ENCODE results near the gene SIGLEC9.

The SIGLEC9 gene

GRCh38 chr19:51089786-51090185 is 34.9 kb upstream of the SIGLEC9 start:
- no peaks in the 10 kb centered on the region for H3K9me2 ChIP-seq (replicated peaks; ENCODE audit: low read depth, low read length)
- H3K4me3 ChIP-seq (ENCODE audit: low read length, poor library complexity, severe bottlenecking): no peak overlapping the region
- H4K20me1 ChIP-seq (ENCODE audit: insufficient read depth, low read length, poor library complexity, severe bottlenecking): no peaks in the 10 kb centered on the region
- H3F3A ChIP-seq (ENCODE audit: low read depth): no peaks in the 10 kb centered on the region
- TF ChIP-seq EZH2phosphoT487 (IDR thresholded peaks at IDR 0.05; ENCODE audit: borderline replicate concordance) (no peak), CTCF (conservative IDR thresholded peaks at IDR 0.05; ENCODE audit: low read length) (no peak)
- H3K9ac ChIP-seq (ENCODE audit: low read depth, low read length, poor library complexity, severe bottlenecking): no peak overlapping the region
- H3K79me2 ChIP-seq (ENCODE audit: insufficient read depth, low read length): no peaks in the 10 kb centered on the region
- no peaks in the 10 kb centered on the region for H3K4me1 ChIP-seq (ENCODE audit: insufficient read depth, low read length, poor library complexity, severe bottlenecking)
- no peaks in the 10 kb centered on the region for H3K9me3 ChIP-seq (ENCODE audit: insufficient read depth, low read depth, low read length)
- H3K4me2 ChIP-seq (ENCODE audit: low read depth, low read length, poor library complexity, severe bottlenecking): no peak overlapping the region
- H3K27me3 ChIP-seq (ENCODE audit: insufficient read depth, low read length, poor library complexity, severe bottlenecking): no peaks in the 10 kb centered on the region
- H2AFZ ChIP-seq (ENCODE audit: low read length): no peak overlapping the region
- no peaks in the 10 kb centered on the region for H3K36me3 ChIP-seq (ENCODE audit: insufficient read depth, low read length)

GRCh38 chr19:51090471-51090870 is 34.2 kb upstream of the SIGLEC9 start:
- Histone ChIP-seq H3K36me3 (ENCODE audit: insufficient read depth, low read length) (no peaks in the 10 kb centered on the region), H3K27me3 (ENCODE audit: insufficient read depth, low read length, poor library complexity, severe bottlenecking) (no peaks in the 10 kb centered on the region), H4K20me1 (ENCODE audit: insufficient read depth, low read length, poor library complexity, severe bottlenecking) (no peaks in the 10 kb centered on the region), H3K4me2 (ENCODE audit: low read depth, low read length, poor library complexity, severe bottlenecking) (no peak overlapping the region), H3K9me3 (ENCODE audit: insufficient read depth, low read depth, low read length) (no peaks in the 10 kb centered on the region), H3K4me1 (ENCODE audit: insufficient read depth, low read length, poor library complexity, severe bottlenecking) (no peaks in the 10 kb centered on the region), H3K9me2 (replicated peaks; ENCODE audit: low read depth, low read length) (no peaks in the 10 kb centered on the region), H3F3A (ENCODE audit: low read depth) (no peaks in the 10 kb centered on the region), H3K79me2 (ENCODE audit: insufficient read depth, low read length) (no peaks in the 10 kb centered on the region), H3K9ac (ENCODE audit: low read depth, low read length, poor library complexity, severe bottlenecking) (no peak overlapping the region), H3K4me3 (ENCODE audit: low read length, poor library complexity, severe bottlenecking) (no peak overlapping the region), H2AFZ (ENCODE audit: low read length) (no peak overlapping the region)
- TF ChIP-seq EZH2phosphoT487 (IDR thresholded peaks at IDR 0.05; ENCODE audit: borderline replicate concordance): no peak
- no peak for TF ChIP-seq CTCF (conservative IDR thresholded peaks at IDR 0.05; ENCODE audit: low read length)

GRCh38 chr19:51091126-51091525 is 33.6 kb upstream of the SIGLEC9 start:
- H3K4me3 ChIP-seq (ENCODE audit: low read length, poor library complexity, severe bottlenecking): no peak overlapping the region
- H3K4me1 ChIP-seq (ENCODE audit: insufficient read depth, low read length, poor library complexity, severe bottlenecking): no peaks in the 10 kb centered on the region
- H3K9ac ChIP-seq (ENCODE audit: low read depth, low read length, poor library complexity, severe bottlenecking): no peak overlapping the region
- H4K20me1 ChIP-seq (ENCODE audit: insufficient read depth, low read length, poor library complexity, severe bottlenecking): no peaks in the 10 kb centered on the region
- H2AFZ ChIP-seq (ENCODE audit: low read length): no peak overlapping the region
- H3K79me2 ChIP-seq (ENCODE audit: insufficient read depth, low read length): no peaks in the 10 kb centered on the region
- no peaks in the 10 kb centered on the region for H3K36me3 ChIP-seq (ENCODE audit: insufficient read depth, low read length)
- no peaks in the 10 kb centered on the region for H3F3A ChIP-seq (ENCODE audit: low read depth)
- TF ChIP-seq EZH2phosphoT487 (IDR thresholded peaks at IDR 0.05; ENCODE audit: borderline replicate concordance) (no peak), CTCF (conservative IDR thresholded peaks at IDR 0.05; ENCODE audit: low read length) (no peak)
- no peaks in the 10 kb centered on the region for H3K27me3 ChIP-seq (ENCODE audit: insufficient read depth, low read length, poor library complexity, severe bottlenecking)
- no peaks in the 10 kb centered on the region for H3K9me3 ChIP-seq (ENCODE audit: insufficient read depth, low read depth, low read length)
- H3K9me2 ChIP-seq (replicated peaks; ENCODE audit: low read depth, low read length): no peaks in the 10 kb centered on the region
- H3K4me2 ChIP-seq (ENCODE audit: low read depth, low read length, poor library complexity, severe bottlenecking): no peak overlapping the region
